Measurements from ENCODE around the gene TMEM47.

Gene TMEM47

DNA sequence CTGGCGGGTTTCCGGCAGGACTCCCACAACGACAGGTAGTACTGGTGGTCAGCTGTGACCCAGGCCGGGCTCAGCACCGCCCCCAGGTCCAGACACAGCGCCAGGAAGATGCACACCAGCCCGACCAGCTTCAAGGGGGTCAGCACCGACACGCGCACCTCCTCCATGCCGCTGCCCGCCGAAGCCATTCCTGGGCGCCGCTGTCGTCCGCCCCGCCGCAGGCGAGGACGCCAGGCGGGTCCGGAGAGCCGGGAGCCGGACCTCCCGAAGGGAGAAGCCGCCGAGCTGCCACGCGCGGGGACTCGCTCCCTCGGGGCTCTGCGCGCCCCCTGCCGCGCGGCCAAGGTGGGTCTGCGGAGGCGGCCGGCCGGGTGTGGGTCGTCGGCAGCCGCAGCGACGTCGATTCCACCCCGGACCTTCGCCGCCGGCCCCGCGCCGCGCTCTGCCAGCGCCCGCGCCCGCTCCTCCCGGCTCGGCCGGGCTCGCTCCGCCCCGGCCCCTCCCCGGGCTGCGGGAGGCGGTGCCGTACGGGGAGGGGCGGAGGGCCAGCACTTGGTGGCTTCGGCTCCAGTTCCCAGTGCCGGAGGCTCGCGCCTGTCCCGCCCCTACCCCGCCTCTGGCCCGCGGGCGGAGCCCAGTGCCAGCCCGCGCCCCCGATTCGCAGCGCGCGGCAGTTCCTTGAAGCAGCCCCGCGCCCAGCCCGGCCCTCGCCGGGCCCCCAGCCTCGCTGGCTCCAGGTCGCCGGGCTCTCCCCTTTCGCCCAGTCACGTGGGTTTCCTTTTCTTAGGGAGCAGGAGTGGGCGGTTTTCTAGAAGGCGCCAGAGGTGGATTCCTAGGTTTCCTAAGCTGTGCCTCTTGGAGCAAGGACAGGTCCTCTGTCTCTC, at the start of gene TMEM47:
TMEM47 (minus strand) TSS at position 444 of the 884 bp plus-strand sequence; CDS start at position 188, 256 bp downstream.
- no peak for DNase-seq

DNA sequence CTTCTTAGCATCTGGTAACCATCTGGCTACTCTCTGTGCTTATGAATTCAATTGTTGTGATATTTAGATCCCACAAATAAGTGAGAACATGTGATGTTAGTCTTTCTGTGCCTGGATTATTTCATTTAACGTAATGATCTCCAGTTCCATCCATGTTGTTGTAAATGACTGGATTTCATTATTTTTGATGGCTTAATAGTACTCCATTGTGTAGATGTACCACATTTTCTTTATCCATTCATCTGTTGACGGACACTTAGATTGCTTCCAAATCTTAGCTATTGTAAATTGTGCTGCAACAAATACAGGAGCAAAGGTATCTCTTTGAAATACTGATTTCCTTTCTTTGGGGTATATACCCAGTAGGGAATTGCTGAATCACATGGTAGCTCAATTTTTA, 30.0 kb upstream of the TMEM47 start:
- DNase-seq: no peak

DNA sequence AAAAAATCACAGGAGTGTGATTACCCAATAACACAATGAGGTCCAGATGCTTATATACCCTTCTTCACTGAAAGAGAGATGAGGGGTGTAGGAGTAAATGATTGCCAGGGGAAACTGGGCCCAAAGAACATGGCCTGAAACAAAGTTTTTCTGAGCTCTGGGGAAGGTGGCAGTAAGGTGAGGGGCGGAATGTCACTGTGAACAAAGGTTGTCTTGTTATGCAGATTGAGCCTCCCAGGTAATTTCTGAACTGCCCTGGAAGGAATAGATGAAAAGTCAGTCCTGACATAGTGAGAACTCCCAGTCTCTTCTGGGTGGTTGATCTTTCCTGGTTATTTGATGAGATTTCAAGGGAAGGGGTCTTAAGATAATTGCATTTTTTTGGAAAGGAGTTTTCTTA, 2.5 kb upstream of the TMEM47 start:
- DNase-seq: no peak

DNA sequence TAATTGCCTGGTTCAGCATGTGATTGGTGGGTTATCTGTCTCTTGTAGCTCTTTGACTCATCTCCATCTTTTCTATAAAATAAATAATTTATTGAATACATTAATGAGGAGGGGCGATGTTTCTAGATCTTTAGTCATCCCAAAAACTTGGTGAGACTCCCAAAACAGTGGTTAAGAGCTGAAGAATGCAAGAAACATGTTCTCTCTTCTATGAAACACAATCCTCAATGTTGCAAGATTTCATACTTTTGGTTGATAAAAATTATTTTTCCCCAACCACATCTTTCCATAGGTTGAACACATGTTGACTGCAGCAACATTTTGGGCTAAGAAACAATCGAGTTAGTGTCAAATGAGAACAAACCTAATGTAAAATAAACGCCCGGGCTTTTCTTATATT, 1.2 kb upstream of the TMEM47 start:
- no peak for DNase-seq

DNA sequence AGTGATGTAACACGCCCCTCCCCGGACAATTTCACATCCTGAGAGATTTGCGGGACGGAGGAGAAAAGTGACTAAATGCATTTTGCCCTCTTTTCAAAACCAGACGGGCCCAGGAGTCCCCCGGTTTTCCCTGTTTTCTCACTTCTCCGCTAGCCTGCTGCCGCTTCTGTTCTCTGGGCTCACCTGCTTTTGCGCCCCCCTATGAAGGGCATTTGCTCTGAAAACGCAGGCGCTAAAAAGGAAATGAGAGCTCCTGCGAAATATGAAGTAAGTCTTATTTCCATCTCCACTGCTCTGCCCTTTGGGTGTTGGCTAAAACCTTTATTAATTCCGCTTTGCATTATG, 613 bp upstream of the TMEM47 start:
- DNase-seq: no peak

DNA sequence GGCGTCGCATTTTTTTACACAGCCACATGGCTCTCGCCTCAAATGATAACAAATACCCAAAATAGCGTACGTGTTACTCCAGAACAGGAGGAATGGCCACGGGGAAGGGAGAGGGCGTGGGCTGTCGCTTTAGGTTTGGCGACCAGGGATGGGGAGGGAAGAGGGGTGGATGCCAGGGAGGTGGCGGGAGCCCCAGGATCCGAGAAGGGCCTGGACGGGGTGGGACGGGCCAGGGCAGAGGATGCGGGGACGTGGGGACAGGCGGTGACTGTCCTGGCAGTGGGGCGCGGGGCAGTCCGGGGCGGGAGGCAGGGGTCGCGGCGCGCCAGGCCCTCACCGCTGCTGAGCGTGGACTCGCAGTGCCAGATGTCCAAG, 631 bp downstream of the TMEM47 start:
- no peak for DNase-seq

DNA sequence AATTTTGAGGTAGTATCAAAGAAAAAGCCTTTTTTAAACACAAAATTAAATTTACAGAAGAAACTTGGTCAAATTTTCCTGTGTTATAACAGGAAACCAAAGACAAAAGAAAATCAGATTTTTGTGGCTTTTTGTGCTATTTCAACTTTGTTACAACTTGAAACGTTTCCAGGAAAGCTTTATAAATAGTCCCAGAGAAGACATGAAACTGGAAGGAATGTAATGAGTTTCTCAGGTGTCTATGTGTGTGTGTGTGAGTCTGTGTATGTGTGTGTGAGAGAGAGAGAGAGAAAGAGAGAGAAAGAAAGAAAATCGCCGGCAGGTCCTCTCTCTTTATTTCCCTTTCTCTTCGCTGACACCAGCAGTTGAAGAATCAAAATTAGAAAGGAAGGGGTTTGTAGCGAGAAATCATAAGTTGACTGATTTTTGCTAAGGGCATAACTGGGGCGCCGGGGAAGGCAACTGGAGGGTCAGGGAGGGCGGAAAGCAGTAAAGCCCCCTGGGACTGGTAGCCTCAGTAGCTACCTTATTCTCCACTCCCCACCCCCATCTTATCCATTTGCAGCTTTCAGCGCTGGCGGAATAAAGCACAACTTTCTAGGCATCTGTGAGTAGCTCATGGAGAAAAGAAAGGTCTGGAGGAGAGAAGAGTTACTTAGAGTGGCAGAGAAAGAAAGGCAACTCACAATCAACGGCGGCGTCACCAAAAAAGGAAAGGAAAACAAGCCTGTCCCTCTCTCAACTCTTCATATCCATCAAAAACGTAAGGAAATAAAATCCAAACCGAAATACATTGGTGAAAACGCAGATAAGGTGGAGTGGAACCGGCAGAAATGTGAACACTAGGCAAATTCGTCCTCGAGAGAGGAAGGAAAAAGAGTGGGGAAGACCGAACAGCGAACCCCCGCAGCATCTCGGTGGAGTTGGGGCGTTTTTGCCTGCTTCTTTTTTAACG, 1.3 kb downstream of the TMEM47 start:
- DNase-seq: no peak

DNA sequence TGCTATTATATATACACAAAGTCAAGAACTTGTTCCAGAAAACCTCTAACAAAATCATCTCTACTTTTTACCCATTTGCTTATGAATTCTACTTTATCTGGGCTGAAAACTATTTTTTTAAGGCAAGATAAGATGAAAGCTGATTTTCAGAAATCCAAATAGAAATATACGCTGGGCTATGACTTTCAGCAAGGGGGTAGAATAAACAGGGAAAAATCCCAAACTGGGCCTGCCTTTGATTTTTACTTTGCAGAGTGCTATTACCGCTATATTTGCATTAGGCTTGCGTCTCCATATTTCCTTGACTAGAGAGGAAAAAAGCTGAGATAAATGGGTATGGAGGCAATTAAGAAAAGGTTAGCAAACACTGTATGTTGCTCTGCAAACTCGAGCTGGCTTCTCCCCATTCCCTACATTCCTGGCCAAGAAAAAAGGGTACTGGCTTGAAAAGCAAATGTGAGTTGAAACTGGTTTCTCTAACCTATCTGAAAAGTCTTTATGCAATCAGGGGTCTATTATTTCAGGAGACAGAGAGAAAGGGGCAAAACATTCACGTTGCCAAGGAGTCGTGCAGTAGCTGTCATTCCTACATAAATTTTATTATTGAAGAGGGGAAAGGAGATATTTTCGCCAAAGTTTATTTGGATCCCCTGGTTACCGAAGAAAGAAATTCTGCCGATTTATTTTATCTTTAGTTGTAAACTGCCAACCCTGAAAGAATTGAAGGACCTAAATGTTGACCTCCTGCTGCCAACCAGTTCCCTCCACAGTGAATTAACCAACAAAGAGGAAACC, 2.2 kb downstream of the TMEM47 start:
- DNase-seq: no peak

DNA sequence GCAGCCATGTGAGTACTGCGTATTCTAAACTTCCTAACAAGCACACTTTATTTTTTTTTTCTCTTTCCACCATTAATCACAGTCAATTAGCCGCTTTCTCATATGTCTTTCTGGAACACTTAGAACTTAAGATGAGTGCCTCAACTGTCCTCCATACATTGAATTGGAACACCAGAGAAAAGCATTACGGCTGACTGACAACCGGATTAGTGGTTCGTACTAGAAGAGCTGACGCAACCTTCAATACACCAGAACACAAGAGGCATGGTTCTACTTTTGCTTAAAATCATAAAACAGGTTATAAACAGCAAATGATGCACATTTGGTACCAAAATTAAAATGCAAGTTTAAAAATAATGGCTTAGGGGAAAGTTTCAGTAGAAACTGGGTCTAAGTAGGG, 3.3 kb downstream of the TMEM47 start:
- DNase-seq: no peak

DNA sequence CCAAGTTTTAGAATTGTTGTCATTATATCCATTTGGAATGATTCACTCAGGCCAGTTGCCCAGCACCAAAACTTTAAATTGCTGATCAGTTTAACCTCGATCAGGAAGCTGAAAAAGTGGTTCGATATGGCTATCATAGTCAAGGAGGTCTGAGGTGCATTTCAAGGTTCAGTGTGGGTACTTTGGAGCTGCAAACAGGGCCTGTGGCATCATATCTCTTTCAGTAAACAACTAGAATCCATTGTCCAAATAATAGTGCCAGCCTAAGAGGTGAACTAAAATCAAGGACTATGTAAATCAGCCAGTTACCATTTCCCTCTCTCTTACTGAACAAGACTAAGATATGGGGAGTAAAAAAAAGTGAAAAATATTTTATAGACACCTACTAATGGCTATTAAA, 14.2 kb downstream of the TMEM47 start:
- DNase-seq: no peak

DNA sequence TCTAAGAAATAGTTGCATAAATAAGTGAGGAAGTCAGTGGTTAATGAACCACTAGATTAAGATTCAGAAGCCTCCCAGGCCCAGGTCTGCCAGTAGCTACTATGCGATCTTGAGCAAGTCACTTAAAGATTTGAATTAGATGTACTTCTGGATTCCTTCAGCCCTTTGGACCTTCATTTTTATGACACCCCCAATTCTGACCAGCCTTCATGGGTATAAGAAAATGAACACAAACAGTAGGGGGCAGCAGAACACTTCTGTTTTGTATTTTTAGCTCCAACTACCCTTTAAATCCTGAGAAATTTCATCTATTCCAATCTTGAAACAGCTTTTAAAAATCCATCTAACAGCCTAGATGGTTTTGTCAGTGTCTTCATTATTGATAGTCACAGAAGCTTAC, 19.0 kb downstream of the TMEM47 start:
- no peak for DNase-seq

DNA sequence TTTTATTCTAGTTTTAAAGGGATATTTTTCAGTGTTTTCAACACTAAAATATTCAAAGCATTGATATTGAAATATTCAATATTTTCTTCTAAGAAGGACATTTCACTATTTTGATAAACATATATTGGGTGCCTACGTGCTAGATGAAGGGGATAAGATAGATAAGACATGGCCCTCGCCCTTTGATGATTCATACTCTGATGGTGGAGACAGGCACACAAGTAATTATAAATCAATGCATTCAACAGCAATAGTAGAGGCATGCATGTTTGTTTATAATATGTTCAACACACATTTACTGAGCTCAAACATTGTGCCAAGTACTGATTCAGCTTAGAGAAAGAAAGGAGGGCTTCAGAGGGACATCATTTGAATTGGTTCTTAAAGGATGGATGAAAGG, 22.7 kb downstream of the TMEM47 start:
- no peak for DNase-seq

DNA sequence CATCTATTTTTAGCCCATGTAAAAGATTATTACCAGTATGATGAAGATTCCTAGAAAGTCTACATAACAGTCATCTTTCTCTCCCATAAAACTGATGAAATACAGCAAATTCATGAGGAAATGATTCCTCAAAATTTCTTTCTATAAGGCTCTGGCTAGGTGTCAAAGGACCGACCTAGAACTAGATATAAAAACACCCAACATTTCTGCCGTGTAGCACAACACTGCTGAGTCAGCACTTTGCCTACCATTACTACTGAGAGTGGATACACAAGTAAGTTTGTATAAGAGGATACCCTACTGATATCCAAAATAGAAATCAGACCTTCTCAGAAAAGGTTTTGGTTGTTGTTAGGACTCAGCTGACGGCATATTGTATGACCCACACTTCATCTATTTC, 24.7 kb downstream of the TMEM47 start:
- DNase-seq: no peak

DNA sequence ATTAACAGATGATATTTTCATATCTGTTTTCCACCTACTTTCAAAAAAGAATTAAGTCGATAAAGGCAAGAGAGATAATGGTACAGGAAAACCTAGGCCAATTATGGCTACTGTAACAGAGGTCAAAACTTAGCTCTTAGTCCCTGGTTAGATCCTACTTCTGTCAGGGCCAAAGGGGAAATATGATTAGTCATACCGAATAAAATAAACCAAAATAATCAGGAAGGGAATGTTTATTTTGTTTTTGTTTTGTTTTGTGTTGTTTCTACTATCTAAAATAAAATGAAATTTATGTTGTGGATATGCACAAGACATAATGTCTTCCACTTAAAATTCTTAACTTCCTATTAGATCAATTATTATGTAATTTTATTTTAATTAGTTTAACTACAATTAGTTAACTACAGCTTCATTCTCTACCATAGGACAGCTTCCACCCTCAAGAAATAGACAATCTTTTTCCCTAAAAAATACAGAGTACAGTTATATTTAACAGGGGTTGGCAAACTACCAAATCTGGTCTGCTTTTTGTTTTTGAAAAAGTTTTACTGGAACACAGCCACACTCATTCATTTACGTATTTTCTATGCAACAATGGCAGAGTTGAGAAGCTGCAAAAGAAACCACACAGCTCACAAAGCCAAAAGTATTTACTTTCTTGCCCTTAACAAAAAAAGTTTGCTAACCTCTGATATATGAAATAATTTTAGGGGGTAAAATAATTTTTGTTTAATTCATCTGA, 25.4 kb downstream of the TMEM47 start:
- no peak for DNase-seq

DNA sequence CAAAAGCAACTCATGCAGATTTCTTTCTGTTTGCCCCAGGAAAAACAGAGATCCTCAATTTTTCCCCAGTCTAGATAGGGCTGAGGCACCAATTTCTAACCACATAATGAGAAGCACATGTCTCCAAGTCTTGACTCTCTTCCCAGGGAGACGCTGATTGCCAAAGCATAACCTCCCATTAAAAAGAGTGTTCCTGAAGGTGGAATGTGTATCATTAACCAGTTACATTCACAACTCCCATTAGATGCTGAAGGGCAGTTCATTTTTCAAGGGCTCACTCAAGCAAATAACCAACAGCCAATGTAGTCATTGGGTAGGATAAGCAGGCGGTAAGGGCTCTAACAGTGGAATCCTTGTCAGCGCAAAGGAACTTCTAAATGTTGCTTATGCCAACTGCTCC, 27.5 kb downstream of the TMEM47 start:
- DNase-seq: no peak

DNA sequence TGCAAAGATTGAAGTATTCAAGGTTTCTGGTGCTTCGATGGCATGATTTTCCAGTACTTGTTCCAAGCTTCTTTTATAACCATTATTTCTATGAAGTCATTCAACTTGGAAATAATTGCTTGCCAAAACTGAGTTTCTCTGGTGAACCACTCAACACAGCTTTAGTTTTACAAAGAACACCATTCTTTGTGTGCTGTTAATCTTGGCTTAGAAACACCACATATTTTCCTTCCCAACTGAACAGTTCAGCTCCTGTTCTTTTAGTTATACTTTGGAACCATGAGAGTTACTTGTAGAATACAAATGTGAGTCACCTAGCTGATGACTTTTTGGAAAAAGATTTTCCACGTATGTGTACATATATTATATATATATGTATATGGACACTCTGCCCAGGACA, 32.7 kb downstream of the TMEM47 start:
- DNase-seq: no peak

DNA sequence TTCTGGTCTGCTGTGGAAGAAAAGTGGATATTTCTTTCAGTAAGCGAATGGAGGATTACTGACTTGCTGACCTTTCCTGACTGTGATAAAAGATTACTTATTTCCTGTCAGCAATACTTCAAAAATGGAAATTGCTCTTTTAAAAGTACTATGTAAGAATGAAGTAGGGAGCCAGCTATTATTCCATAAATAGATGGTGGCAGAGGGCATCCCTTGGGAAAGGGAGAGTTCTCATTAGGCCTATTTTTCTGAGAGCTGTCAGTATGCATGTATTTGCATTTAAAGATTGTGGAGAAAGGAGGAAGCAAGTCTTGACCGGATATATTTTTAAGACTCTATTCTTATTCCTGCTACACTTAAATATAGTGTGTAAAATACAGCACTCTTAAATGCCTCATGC, 37.2 kb downstream of the TMEM47 start:
- no peak for DNase-seq

DNA sequence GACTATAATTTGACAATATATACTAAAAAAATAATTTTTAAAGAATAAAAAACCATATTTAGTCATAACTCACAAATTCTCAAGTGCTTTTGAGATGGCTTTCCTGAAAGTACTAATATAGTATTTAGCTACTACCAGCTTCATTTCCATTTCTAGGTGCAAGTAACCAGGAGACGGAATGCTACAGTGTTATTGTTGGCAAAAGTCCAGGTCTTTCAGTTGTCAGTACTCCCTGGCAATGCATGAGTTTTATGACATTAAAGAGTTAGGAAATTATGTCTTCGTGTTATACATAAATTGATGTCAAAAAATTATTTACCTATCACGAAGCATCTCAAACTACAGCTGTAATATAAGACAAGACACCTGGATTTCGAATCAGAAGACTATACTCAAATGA, 45.0 kb downstream of the TMEM47 start:
- DNase-seq: no peak

DNA sequence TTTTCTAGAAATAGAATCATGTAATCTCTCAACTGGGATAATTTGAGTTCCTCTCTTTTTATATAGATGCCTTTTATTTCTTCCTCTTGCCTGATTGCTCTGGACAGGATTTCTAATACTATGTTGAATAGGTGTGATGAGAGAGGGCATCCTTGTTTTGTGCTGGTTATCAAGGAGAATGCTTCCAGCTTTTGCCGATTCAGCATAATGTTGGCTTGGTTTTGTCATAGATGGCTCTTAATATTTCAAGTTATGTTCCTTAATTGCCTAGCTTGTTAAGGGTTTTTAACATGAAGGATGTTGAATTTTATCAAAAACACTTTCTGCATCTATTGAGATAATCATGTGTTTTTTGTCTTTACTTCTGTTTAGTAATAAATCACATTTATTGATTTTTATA, 58.7 kb downstream of the TMEM47 start:
- no peak for DNase-seq

DNA sequence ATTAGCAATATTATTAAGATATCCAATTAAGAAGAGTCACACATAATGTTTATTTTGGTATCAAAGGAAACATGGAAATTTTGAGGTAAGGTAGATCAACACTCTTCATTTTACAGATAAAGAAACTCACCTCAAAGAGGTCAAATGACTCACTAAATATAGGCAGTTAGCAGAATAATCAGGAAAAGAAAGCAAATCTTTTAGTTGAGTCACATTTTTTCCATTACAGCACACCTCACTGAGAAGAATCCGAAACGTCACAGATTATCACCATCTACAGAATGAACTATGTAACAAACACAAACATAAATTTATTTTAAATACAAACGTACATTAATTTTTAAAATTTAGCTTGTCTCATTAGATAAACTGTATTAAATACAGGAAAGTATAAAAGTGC, 70.1 kb downstream of the TMEM47 start:
- DNase-seq: no peak

DNA sequence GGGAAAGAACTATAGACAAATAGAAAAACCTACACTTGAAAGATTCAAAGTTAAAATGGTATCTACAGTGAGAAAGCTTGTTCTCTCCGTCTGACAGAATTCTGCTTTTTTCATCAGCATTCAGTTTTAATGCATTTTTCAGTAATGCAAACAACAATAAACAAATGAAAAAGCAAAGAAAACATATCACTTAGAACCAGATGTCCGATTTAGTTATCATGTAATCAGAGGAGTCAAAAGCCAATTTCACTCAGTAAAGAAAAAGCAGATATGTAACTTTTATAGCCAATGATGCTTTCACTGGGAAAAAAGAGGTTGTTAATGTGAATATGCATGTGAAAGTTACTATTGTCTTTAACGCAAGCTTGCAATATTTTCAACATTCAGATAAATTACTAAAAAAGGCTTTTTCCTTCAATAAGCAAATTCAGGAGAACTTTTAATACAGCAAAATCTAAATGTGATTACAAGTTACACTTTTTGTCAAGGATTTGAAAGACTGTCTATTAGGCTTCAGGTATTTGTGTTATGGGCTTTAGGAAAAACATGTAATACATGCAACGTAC, 70.7 kb downstream of the TMEM47 start:
- DNase-seq: no peak

DNA sequence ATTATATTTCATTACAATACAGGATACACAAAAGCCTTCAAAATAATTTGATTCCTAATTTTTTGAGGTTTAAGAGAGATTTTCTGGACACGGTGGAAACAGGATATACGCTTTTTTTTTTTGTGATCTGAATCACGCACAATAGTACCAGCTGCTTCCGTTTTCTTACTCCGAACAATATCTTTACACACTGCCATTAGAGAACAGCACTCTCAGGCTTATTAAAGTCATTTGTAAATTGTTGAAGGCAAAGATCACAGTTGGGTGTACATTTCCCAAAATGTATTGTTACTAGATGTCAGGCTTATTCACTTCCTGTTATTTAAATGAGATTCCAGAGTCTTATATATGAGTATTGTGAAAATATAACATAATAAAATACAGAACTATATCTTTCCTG, 71.5 kb downstream of the TMEM47 start:
- no peak for DNase-seq
